GM21423 (cell line): ENCODE measurements around the gene FNDC3B.

Source experiments
- ATAC-seq: cut with Tn5 transposase; IDR thresholded peaks from one replicate; pipeline ENCODE4 v1.9.1; 2021; ENCODE audit warnings: mild to moderate bottlenecking, moderate library complexity; ENCODE audit not compliant: unreplicated experiment

Gene FNDC3B

DNA sequence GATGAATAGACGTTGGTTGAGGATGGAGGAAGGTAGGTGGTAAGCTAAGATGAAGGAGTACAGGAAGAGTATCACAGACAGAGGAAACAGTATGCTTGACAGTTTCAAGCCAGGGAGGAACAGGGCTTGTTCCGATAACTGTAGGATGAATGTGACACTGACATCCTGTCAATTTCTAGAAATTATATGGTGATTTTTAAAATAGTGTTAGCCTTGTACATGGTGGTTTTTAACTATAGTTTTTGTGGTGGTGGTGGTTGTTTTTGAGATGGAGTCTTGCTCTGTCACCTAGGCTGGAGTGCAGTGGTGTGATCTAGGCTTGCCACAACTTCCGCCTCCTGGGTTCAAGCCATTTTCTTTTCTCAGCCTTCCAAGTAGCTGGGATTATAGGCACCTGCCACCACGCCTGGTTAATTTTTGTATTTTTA is 92.8 kb downstream of the FNDC3B start:
- ATAC-seq = peak; percentile 52

DNA sequence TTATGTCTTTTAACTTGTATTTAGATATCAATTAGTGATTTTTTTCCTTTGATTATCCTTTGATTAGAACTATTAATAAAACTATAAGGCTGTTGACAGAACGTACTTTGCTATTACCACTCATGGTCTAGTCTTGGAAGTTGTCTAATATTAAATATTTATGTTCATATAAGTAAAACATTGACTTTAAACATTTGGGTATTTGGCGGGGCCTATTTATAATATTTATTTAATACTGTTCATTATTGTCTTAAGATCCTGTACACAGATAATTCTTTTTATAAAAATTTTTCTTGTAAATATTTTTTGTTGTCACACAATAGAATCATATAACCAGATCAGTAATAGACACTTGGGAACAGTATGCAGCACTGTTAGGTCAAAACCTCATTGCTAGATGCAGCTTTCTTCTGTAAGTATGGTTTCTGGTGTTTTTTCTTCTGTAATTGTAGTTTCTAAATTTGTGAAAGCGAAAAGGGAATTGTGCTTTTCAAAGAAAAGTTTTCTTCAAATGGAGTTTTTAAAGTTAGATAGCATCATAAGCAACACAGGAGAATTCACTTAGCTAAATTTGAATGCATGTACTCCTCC is 93.4 kb downstream of the FNDC3B start:
- ATAC-seq = no peak

DNA sequence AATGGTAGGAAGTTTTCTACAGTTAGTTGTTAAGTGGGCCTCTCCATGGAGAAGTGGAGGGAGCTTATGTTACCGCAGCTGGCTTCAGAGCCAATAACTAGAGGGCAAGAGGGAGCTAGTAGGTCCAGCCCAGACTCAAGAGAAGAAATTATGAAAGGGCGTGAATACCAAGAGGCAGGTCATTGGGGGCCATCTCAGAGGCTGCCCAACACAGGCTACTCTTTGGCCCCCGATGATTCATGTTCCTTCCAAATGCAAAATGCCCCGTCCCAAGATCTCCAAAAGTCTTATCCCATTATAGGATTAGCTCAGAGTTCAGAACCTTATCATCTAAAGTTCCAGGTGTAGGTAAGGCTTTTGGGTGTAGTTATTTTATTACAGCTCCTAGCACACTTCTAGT is 94.5 kb downstream of the FNDC3B start:
- ATAC-seq = no peak

DNA sequence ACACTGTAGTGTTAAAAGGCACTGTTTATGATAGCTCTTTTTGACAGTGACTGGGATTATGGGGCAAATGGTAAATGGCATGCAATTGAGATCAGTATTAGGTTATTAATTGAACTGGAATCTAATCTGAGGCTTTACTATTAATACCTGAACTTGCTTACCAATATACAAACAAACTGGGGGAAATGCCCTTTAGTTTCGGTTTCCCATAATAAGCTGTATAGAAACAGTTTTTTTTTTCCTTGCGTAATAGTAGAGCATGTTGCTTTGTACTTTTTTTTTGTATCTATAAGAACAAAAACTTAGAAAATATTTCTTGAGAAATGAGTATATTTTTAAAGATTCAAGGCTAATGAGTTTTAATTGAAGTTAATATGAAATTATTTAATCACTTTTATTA is 95.0 kb downstream of the FNDC3B start:
- no peak for ATAC-seq

DNA sequence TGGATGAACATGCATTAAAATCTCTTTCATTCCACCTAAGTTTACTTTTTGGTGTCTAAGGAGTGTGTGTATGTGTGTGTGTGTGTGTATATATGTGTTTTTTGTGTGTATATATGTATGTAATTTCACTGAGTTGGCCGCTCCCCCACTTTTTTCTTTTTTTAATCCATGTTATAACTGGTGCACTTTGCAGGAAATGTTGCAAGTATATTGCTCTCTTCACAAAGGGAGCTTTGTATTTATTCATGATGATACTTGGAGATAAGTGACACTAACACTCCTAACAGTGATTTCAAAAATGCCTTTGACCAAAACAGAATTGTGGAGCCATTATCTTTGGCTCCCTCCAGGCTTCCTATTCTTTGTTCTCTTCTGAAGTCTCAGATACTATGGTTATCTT is 95.8 kb downstream of the FNDC3B start:
- ATAC-seq = no peak

DNA sequence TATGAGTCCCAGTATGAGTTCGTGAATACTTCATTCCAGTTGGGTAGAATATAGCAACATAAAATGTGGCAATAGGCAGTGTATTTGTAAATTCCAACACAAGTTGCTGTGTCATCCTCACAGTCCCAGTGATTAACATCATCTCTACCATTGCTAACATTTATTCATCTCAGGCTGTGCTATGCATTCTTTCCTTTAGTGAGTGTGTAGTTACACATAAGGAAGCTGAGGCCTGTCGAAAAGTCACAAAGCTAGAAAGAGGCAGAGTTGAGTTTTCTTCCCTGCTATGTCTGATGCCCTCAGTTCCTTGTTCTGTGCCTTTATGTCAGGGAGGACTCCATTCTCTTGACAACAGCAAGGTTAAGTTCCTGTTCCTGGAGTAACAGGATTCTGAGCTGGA is 96.4 kb downstream of the FNDC3B start:
- no peak for ATAC-seq

DNA sequence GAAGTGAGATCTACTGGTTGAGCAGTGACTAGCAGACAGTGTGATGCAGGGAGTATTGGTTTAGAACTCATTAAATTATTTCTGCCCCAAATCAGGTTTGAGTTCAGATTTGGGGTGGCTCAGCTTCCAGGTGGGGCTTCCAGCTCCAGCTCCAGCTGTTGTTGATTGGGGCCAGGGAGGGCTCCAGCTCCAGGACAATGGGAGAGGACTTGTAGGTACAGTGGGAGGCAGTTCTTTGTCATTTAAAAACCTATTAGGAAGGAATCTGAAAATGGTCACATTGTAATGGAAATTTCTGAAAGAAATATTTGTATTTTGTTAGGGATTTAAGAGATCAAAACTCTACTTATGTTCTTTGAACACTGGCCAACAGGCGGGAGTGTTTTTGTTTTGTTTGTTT is 97.0 kb downstream of the FNDC3B start:
- ATAC-seq = no peak

DNA sequence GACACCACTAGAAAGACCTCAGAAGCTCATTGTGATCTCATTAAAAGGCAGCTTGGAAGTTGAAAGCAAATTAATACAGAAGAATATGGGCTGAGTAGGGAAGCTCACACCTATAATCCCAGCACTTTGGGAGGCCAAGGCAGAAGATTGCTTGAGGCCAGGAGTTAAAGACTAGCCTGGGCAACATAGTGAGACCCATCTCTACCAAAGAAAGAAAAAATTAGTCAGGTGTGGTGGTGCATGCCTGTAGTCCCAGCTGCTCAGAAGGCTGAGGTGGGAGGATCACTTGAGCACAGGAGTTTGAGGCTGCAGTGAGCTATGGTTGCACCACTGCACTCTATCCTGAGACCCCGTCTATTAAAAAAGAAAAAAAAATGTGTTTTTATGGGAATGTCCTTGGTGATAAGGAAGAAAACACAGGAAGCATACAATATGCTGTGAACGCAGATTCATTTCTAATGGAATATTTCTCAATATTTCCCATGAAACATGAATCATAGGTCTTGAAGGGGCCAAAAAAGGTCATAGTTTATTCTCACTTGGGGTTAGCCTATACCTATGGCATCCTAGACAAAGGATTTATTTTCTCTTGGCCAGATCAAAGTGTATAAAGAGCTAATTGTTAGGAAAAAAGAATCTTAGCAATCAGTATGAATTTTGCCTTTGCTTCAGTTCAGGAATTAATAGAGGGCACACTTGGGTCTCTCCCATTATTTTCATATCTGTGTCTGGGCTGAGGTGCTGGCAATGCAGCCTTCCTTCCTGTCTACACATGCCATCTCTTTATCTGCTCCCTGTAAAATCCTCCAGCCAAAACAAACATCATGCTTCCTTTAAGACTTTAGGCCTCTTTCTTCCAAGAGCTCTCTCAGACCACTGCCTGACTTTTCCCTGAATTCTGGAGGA is 98.2 kb downstream of the FNDC3B start:
- no peak for ATAC-seq

DNA sequence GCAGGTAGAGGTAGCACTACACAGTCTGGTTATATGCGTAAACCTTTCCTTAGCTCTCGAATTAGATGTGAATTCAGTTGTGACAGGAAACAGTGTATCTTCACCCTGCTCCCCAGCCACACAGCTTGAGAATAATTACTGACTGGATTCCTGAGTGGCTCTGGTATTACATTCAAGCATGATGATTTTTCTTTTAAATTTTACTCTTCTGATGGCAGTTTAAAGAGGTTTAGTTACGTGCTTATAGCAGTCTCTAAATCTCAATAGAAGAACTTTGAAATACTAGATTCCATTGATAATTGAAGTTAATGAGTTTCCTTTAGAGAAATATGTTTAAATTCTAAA is 98.8 kb downstream of the FNDC3B start:
- ATAC-seq = no peak

DNA sequence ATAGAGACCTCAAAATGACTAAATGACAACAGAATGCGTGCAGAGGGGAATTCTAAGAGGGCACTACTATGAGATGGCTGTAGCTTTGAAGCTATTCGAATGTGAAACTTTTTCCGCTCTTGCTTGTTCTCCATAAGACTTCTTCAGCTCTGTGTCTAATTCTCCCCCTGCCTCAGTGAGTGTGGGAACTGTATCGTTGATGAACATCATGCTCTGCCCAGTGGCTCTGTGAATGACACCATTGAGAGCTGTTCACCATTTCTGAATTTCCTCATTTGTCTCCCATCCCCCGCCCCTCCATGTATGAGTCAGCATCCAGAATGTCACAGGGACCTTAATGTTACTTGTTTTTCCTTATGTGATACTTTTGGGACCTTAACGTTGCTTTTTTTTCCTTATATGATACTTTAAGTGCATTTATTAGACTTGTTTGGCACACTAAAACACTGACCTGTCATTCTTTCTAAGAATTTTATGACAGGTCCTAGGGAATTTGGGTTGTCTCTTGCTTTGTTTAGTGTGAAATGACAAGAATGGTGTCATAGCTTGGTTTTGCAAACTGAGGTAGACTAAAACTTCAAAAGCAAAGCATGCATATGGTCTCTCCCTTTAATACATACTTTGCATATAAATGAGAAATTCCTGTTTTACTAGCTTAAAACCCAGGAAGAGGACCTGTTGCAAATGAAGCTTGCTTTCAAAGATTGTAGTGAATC is 99.6 kb downstream of the FNDC3B start:
- ATAC-seq = peak; percentile 31

DNA sequence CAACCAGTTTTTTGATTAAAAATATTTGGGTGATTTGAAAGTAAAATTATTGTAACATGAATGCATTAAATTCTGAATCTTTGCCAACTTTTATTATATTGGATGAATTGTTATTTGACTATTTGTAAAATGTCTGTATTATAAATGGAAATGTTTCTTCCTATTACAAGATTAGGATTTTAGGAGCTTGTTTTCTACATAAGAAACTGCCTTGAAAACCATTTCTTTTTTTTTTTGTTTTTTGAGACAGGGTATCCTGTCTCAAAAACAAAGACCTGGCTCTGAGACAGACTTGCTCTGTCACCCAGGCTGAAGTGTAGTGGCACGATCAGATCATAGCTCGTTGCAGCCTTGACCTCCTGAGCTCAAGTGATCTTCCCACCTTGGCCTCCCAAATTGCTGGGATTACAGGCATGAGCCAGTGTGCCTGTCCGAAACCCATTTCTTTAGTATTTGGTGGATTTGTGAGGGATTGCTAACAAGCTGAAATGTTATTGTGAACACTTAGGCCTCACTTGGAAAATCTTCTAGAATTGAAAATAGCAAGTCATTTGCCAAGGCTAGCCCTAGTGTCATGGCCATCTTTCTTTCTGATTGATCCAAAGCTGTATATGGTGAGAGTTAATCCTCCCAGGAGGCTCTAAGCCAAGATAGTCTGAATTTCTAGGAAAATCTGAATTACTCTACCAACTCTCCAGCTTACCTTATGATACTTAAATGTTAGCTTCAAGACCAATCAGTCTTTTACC is 100.3 kb downstream of the FNDC3B start:
- no peak for ATAC-seq

DNA sequence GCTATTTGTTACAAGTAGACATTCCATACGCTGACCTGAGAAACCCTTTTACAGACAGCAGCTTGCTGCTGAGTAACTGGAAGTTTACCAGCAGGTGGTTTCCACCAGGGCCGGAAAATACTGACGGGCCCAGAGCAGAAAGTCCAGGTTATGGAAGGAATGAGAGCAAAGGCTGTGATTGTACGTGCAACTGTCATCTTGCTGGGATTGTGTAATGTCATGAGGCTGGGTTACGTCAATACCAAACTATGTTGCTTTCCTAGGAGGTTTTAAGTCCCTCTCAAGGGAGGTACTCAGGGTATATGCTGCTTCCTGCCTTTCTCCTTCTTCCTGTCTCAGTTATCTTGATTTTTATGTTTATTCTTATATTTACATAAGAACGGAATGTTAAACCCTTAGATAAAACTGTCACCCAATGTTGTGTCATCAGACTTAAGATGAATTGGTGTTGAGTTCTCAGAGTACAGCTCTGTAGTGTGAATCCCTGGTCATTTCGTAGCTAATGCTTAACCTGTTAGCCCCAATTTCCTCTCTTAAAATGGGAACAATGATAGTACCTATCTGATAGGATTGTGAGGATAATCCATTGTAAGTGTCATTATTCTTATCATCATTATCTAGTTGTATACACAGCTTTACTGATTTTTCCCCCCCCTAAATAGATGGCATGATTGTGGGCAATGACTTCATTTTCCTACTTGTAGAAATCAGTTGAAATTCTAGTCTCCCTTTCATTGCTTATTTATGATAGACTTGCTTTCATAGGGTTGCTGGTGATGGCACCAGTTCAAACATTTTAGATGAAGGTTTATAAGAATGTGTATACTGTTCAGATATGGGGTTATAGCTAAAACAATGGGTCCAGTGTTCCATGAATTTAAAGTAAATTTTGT is 101.4 kb downstream of the FNDC3B start:
- no peak for ATAC-seq

DNA sequence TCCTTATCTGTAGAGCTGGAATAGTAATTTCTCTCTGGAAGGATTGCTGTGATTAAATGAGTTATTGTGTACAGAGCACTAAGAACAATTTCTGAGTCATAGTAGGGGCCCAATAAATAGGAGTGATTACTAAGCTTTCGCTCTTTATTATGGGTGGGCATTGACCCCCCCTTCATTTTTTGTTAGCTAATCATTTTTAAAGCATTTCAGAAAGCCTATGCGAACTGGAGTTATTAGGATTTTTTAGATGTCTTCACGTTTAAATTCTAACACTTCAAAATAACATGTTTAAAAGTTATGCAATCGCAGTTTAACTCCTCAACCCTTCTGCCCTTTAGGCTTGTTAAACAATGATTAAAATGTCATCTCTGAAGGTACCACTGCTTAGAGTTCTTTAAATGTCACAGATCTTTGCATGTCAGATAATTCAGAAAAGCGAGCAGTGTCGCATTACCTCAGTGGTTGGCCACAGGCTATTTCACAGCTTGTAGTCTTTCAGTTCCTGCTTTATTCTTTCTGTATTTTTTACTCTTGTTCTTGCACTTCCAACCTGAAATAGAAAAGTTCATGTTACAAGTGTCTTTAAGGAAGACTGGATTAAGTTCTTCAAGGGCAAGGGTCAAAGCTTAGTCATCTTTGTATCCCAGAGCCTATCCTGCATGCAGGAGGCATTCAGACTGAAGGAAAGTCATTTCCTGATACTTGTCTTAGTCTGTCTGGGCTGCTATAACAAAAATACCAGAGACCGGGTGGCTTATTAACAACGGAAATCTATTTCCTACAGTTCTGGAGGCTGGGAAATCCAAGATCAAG is 102.9 kb downstream of the FNDC3B start:
- peak; percentile 76 for ATAC-seq

DNA sequence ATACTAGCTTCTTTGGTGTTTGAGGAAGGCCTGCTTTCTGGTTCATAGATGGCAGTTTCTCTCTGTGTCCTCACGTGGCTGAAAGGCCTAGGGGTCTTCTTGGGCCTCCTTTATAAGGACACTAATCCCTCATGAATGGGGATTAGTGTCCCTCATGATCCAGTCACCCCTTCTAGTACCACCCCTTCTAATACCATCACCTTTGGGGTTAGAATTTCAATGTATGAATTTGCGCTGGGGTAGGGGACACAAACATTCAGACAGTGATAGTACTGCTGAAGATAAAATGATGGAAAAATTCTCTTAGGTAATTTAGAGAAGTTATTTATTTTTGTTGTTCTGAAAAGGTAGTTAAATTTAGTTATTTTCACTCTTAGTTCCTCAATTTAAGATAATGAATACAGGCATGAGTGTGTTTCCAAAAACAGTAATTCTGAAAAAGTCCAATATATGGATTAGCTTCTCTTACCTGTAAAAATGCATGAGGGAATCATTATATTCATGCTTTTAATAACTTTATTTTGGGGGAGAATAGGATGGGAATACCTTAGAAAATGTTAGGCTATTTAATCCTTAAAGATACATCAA is 103.6 kb downstream of the FNDC3B start:
- ATAC-seq = peak; percentile 2

DNA sequence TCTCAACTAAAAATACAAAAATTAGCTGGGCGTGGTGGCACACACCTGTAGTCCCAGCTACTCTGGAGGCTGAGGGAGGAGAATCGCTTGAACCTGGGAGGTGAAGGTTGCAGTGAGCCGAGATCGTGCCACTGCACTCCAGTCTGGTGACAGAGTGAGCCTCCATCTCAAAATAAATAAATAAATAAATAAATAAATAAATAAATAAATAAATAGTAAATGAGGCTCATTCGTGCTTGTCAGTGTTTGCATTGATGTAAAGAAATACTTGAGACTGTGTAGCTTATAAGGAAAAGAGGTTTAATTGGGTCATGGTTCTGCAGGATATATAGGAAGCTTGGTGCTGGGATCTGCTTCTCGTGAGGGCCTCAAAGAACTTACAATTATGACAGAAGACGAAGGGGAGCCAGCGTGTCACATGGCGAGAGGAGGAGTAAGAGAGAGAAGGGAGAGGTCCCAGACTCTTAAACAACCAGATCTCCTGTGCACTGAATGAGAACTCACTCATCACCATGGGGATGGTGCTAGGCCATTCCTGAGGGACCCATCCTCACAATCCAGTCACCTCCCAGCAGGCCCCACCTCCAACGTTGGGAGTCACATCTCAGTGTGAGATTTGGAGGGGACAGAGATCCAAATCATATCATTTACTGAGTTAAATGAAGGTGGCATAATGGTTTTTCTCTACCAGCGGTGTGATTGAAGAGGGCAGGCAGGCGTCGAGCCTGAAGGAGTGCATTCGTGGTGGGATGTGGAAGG is 104.5 kb downstream of the FNDC3B start:
- ATAC-seq = no peak

DNA sequence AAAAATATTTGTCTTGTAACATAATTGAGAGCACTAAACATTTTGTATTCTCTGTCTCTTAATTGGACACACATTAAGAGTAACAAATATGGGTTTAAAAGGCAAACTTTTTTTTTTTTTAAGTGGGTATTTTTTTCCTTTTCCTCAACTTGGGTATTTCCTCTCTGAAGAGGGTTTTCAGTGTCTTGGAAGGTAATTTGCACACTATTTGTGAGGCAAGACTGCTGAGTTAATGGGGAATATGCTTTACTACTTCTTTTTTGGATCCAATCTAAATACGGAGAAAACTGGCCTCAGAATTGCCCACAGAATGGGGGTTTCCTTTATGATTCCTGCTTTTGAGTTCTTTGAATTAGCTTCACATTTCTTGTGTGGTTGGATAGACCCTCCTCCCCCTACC is 105.2 kb downstream of the FNDC3B start:
- ATAC-seq = no peak

DNA sequence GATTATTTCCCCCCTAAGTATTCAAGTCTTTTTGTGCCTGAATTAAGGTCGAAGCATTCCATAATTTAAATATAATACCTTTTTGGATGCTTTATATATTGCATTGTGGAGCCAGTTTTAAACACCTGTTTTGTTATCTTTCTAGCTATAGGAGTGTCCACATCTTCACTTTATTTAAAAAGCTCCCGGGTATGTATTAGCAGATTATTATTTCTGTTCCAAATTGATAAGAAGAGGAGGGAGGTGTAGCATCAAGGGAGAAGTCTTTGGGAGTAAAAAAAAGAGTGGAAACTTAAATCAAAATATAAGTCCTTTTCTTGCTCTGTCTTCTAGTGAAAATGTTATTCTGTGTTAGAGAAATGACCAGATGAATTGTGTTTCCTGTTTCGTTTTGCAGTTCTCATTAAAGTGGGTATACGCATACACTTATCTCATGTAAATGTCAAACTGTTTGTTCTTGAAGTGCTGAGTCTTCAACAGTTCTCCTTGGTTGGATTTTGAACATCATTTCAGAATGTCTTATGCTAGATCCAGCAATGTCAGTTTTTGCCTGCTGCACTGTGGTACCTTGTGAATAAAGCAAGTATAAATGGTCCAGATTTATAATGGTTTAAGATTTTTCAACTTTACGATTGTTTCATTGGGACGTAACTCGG is 105.8 kb downstream of the FNDC3B start:
- peak; percentile 33 for ATAC-seq

DNA sequence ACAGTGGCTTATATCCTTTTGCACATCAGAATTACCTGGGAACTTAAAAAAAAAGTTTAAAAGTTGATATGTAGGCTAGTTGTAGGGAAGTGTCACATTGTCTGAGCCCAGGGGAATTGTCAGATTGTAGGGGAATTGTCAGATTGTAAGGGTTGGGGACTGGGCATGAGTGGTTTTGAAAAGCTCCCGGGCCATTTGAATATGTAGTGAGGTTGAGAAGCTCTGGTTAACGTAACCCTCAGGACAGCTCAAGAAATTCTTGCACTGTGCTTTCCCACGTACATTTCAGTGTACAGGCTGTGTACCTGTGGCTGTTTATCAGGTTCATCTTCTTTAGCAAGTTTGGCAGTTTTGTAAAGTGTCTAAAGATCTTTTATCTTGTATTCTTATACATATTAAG is 107.0 kb downstream of the FNDC3B start:
- ATAC-seq = no peak
